GM23338 (cell line): ENCODE measurements around the gene FOXI1. TPM values are rescaled to one million over a fixed set of nuclear protein-coding genes. Genes with fewer than 3 reads are reported as not detected.

Source experiments
- ATAC-seq: fragments of 200-7000 bp; cut with Tn5 transposase; 3 replicates; pipeline ENCODE4 v1.9.1; 2020
- DNase-seq: peaks from one replicate; pipeline ENCODE4 v3.0.0-alpha.2; 2015; ENCODE audit warnings: low spot score
- H2AFZ ChIP-seq: fragments of 200-600 bp; sonication (generic); 2 replicates; pipeline ENCODE4 v1.8.0; 2016; ENCODE audit warnings: antibody characterized with exemption, mild to moderate bottlenecking, moderate library complexity
- H3F3A ChIP-seq: fragments of 200-600 bp; sonication (generic); replicated peaks from 2 replicates; pipeline ENCODE4 v1.8.0; 2017; ENCODE audit warnings: antibody characterized with exemption, mixed run types, low read depth
- H3K27ac ChIP-seq: fragments of 200-600 bp; sonication (generic); 2 replicates; pipeline ENCODE4 v1.6.1; 2016; ENCODE audit warnings: low read depth
- H3K27me3 ChIP-seq: fragments of 200-600 bp; sonication (generic); 2 replicates; pipeline ENCODE4 v1.8.0; 2016; ENCODE audit warnings: mild to moderate bottlenecking, mixed run types, moderate library complexity; ENCODE audit not compliant: insufficient read depth
- H3K36me3 ChIP-seq: fragments of 200-600 bp; sonication (generic); 2 replicates; pipeline ENCODE4 v1.8.0; 2016; ENCODE audit warnings: mild to moderate bottlenecking; ENCODE audit not compliant: insufficient read depth
- H3K4me1 ChIP-seq: fragments of 200-600 bp; sonication (generic); 2 replicates; pipeline ENCODE4 v1.8.0; 2016; ENCODE audit warnings: mild to moderate bottlenecking, moderate library complexity; ENCODE audit not compliant: insufficient read depth
- H3K4me2 ChIP-seq: fragments of 200-600 bp; sonication (generic); 2 replicates; pipeline ENCODE4 v1.7.1; 2017; ENCODE audit warnings: mixed run types
- H3K4me3 ChIP-seq: fragments of 200-600 bp; sonication (generic); 2 replicates; pipeline ENCODE4 v1.6.1; 2016; ENCODE audit warnings: mixed run types
- H3K79me2 ChIP-seq: fragments of 200-600 bp; sonication (generic); replicated peaks from 2 replicates; pipeline ENCODE4 v1.8.0; 2017; ENCODE audit warnings: mild to moderate bottlenecking; ENCODE audit not compliant: insufficient read depth
- H3K9me2 ChIP-seq: fragments of 200-600 bp; sonication (generic); 2 replicates; pipeline ENCODE4 v1.8.0; 2017; ENCODE audit not compliant: insufficient read depth
- H4K20me1 ChIP-seq: fragments of 200-600 bp; sonication (generic); replicated peaks from 2 replicates; pipeline ENCODE4 v1.8.0; 2017; ENCODE audit warnings: mild to moderate bottlenecking; ENCODE audit not compliant: insufficient read depth
- H3K27ac Mint-ChIP-seq: 2 replicates; pipeline ENCODE4 v1.8.0; 2020; ENCODE audit warnings: inconsistent platforms, mild to moderate bottlenecking, moderate library complexity, mixed read lengths
- H3K27me3 Mint-ChIP-seq: 3 replicates; pipeline ENCODE4 v1.8.0; 2022; ENCODE audit warnings: low read depth, mild to moderate bottlenecking, moderate library complexity, mixed read lengths, inconsistent platforms; ENCODE audit not compliant: insufficient read depth, poor library complexity
- H3K36me3 Mint-ChIP-seq: 3 replicates; pipeline ENCODE4 v1.8.0; 2021; ENCODE audit warnings: low read depth, mild to moderate bottlenecking, inconsistent platforms, moderate library complexity, mixed read lengths
- H3K4me1 Mint-ChIP-seq: 3 replicates; pipeline ENCODE4 v1.8.0; 2020; ENCODE audit warnings: mild to moderate bottlenecking, inconsistent platforms, mixed read lengths
- H3K4me3 Mint-ChIP-seq: 3 replicates; pipeline ENCODE4 v1.8.0; 2021; ENCODE audit warnings: moderate library complexity, mild to moderate bottlenecking, inconsistent platforms, mixed read lengths
- H3K9me3 Mint-ChIP-seq: 3 replicates; pipeline ENCODE4 v1.8.0; 2020; ENCODE audit warnings: moderate library complexity, mild to moderate bottlenecking, inconsistent platforms, mixed read lengths
- CREB1 ChIP-seq: fragments of 250-450 bp; sonication (Bioruptor Pico); IDR thresholded peaks from 2 replicates; pipeline ENCODE4 v1.5.0; 2020; ENCODE audit warnings: low read depth, mild to moderate bottlenecking, moderate library complexity
- ETS1 ChIP-seq: IDR thresholded peaks from 2 replicates; pipeline ENCODE4 v1.6.1; 2016; ENCODE audit warnings: antibody characterized with exemption
- EZH2 ChIP-seq: fragments of 200-600 bp; sonication (generic); IDR thresholded peaks from one replicate; pipeline ENCODE4 v1.8.0; 2017; ENCODE audit warnings: antibody characterized with exemption, mild to moderate bottlenecking, low read depth; ENCODE audit not compliant: unreplicated experiment
- EZH2phosphoT487 ChIP-seq: fragments of 200-600 bp; sonication (generic); IDR thresholded peaks from one replicate; pipeline ENCODE4 v1.8.1; 2018; ENCODE audit warnings: antibody characterized with exemption; ENCODE audit not compliant: unreplicated experiment
- NANOG ChIP-seq: IDR thresholded peaks from 2 replicates; pipeline ENCODE4 v1.6.1; 2016; ENCODE audit warnings: antibody characterized with exemption, borderline replicate concordance
- POLR2AphosphoS5 ChIP-seq: IDR thresholded peaks from 2 replicates; pipeline ENCODE4 v1.6.1; 2016; ENCODE audit warnings: antibody characterized with exemption, low read depth
- REST ChIP-seq: IDR thresholded peaks from one replicate; pipeline ENCODE4 v1.6.1; 2018; ENCODE audit warnings: antibody characterized with exemption; ENCODE audit not compliant: unreplicated experiment
- STAT1 ChIP-seq: IDR thresholded peaks from one replicate; pipeline ENCODE4 v1.6.1; 2016; ENCODE audit warnings: antibody characterized with exemption; ENCODE audit not compliant: unreplicated experiment
- ZNF114 ChIP-seq: fragments of 250-450 bp; sonication (Bioruptor Pico); IDR thresholded peaks from 2 replicates; pipeline ENCODE4 v1.5.0; 2020; ENCODE audit warnings: mild to moderate bottlenecking, moderate library complexity
- ZNF331 ChIP-seq: fragments of 250-450 bp; sonication (Bioruptor Pico); IDR thresholded peaks from 2 replicates; pipeline ENCODE4 v1.5.0; 2020; ENCODE audit warnings: low read depth, mild to moderate bottlenecking, moderate library complexity
- ZNF462 ChIP-seq: fragments of 250-450 bp; sonication (Bioruptor Pico); IDR thresholded peaks from 2 replicates; pipeline ENCODE4 v1.5.0; 2020; ENCODE audit warnings: mild to moderate bottlenecking, moderate library complexity
- polyA plus RNA-seq: library from polyadenylated mRNA; unstranded; fragments of >200 nt; fragmentation: Nextera tagmentation; extraction: Ambion mirVana; gene quantifications from 2 replicates; pipeline ENCODE4 v1.2.1, GENCODE V29; 2016
- total RNA-seq: library from RNA; depleted of rRNA; stranded (reverse); fragments of >200 nt; shearing (Covaris generic); gene quantifications from 2 replicates; pipeline ENCODE4 v1.2.3, GENCODE V29; 2014

Gene FOXI1
- total and polyA plus RNA-seq, 2 experiments from 2014 or later: not detected

GRCh38 chr5:170143091-170143490 lies 37.4 kb downstream of the FOXI1 start:
- DNase-seq: no peak
- Histone ChIP-seq H3F3A (no peaks in the 10 kb centered on the region), H3K4me2 (no peak overlapping the region), H3K79me2 (no peaks in the 10 kb centered on the region), H3K9me2 (no peaks in the 10 kb centered on the region), H4K20me1 (no peaks in the 10 kb centered on the region), H3K36me3 (no peaks in the 10 kb centered on the region), H3K4me1 (no peaks in the 10 kb centered on the region), H3K27ac (no peak overlapping the region), H3K27me3 (no peaks in the 10 kb centered on the region), H2AFZ (no peak overlapping the region), H3K4me3 (no peak overlapping the region)
- Mint-ChIP-seq H3K9me3 (no peaks in the 10 kb centered on the region; the same call in 1 of the 3 replicates), H3K4me3 (no peak overlapping the region), H3K36me3 (no peaks in the 10 kb centered on the region; the same call in 2 of the 3 replicates), H3K4me1 (no peaks in the 10 kb centered on the region), H3K27me3 (peaks cover 11% of the 10 kb centered on the region), H3K27ac (no peak overlapping the region)
- TF ChIP-seq EZH2phosphoT487 (no peak), POLR2AphosphoS5 (no peak), CREB1 (CRISPR knock-in tag) (no peak), ZNF331 (CRISPR knock-in tag) (no peak), EZH2 (no peak), REST (no peak)
- ATAC-seq: no peak

- Mint-ChIP-seq H3K36me3 (no peaks in the 10 kb centered on the region; the same call in 2 of the 3 replicates), H3K27me3 (peaks cover 11% of the 10 kb centered on the region), H3K4me1 (no peaks in the 10 kb centered on the region), H3K27ac (no peak overlapping the region), H3K9me3 (no peaks in the 10 kb centered on the region; the same call in 1 of the 3 replicates), H3K4me3 (no peak overlapping the region)
- Histone ChIP-seq H3K9me2 (no peaks in the 10 kb centered on the region), H3K27me3 (no peaks in the 10 kb centered on the region), H2AFZ (no peak overlapping the region), H3K79me2 (no peaks in the 10 kb centered on the region), H3K4me1 (no peaks in the 10 kb centered on the region), H3K4me3 (no peak overlapping the region), H3K4me2 (no peak overlapping the region), H3K36me3 (no peaks in the 10 kb centered on the region), H3K27ac (no peak overlapping the region), H3F3A (no peaks in the 10 kb centered on the region), H4K20me1 (no peaks in the 10 kb centered on the region)
- ATAC-seq: no peak
- DNase-seq: no peak
- TF ChIP-seq ZNF462 (CRISPR knock-in tag) (no peak), ETS1 (no peak), ZNF331 (CRISPR knock-in tag) (no peak), NANOG (no peak), CREB1 (CRISPR knock-in tag) (no peak), ZNF114 (CRISPR knock-in tag) (no peak), STAT1 (no peak)
These were observed 38.0 kb downstream of the FOXI1 start for GRCh38 chr5:170143710-170144109.
